SJSA1 (cell line): ENCODE data around the gene POLD2. TPM values are rescaled to one million over a fixed set of nuclear protein-coding genes. Genes with fewer than 3 reads are reported as not detected.
A peak's percentile ranks its signal among the peaks of the same experiment; 100 is the strongest.

Experiments
- DNase-seq, 2 experiments: peaks; one replicate each; pipeline ENCODE4 v3.0.0-alpha.2; 2015 to 2020; ENCODE audit warnings: low spot score in 2 of 2, low read depth in 1 of 2
- H3K27ac ChIP-seq: fragments of 250-450 bp; sonication (Bioruptor Pico); 2 replicates; pipeline ENCODE4 v1.5.1; 2020; ENCODE audit warnings: mild to moderate bottlenecking, moderate library complexity
- H3K27me3 ChIP-seq: fragments of 250-450 bp; sonication (Bioruptor Pico); replicated peaks from 2 replicates; pipeline ENCODE4 v1.5.1; 2020; ENCODE audit warnings: mild to moderate bottlenecking, moderate library complexity
- H3K36me3 ChIP-seq: fragments of 250-450 bp; sonication (Bioruptor Pico); 2 replicates; pipeline ENCODE4 v1.5.1; 2020; ENCODE audit warnings: mild to moderate bottlenecking
- H3K4me1 ChIP-seq: fragments of 250-450 bp; sonication (Bioruptor Pico); replicated peaks from 2 replicates; pipeline ENCODE4 v1.6.1; 2021; ENCODE audit warnings: mild to moderate bottlenecking
- H3K4me3 ChIP-seq: fragments of 250-450 bp; sonication (Bioruptor Pico); 2 replicates; pipeline ENCODE4 v1.5.1; 2020; ENCODE audit warnings: mild to moderate bottlenecking
- H3K9me3 ChIP-seq: fragments of 250-450 bp; sonication (Bioruptor Pico); replicated peaks from 2 replicates; pipeline ENCODE4 v1.5.1; 2020; ENCODE audit warnings: mild to moderate bottlenecking
- total RNA-seq: library from RNA; depleted of rRNA; stranded (reverse); fragments of >200 nt; shearing (Covaris generic); gene quantifications from 2 replicates; pipeline ENCODE4 v1.2.3, GENCODE V29; 2014

Gene POLD2
- total RNA-seq, 1 experiment from 2014 or later: 96.1 TPM

- Histone ChIP-seq H3K4me3 (no peak overlapping the region), H3K27ac (no peak overlapping the region), H3K36me3 (no peaks in the 10 kb centered on the region), H3K9me3 (no peaks in the 10 kb centered on the region), H3K27me3 (peaks cover 4% of the 10 kb centered on the region; the same call in 1 of the 2 replicates), H3K4me1 (peaks cover 7% of the 10 kb centered on the region)
- no peak for DNase-seq
These were observed 24.8 kb upstream of the POLD2 start for GRCh38 chr7:44148166-44148565.

- DNase-seq: no peak
- H3K27ac ChIP-seq: no peak overlapping the region
- H3K9me3 ChIP-seq: no peaks in the 10 kb centered on the region
- H3K4me3 ChIP-seq: no peak overlapping the region
- peaks cover 5% of the 10 kb centered on the region; the same call in 1 of the 2 replicates for H3K27me3 ChIP-seq
- peaks cover 7% of the 10 kb centered on the region for H3K4me1 ChIP-seq
- H3K36me3 ChIP-seq: no peaks in the 10 kb centered on the region
These were observed 24.0 kb upstream of the POLD2 start for GRCh38 chr7:44147026-44147991.

DNA sequence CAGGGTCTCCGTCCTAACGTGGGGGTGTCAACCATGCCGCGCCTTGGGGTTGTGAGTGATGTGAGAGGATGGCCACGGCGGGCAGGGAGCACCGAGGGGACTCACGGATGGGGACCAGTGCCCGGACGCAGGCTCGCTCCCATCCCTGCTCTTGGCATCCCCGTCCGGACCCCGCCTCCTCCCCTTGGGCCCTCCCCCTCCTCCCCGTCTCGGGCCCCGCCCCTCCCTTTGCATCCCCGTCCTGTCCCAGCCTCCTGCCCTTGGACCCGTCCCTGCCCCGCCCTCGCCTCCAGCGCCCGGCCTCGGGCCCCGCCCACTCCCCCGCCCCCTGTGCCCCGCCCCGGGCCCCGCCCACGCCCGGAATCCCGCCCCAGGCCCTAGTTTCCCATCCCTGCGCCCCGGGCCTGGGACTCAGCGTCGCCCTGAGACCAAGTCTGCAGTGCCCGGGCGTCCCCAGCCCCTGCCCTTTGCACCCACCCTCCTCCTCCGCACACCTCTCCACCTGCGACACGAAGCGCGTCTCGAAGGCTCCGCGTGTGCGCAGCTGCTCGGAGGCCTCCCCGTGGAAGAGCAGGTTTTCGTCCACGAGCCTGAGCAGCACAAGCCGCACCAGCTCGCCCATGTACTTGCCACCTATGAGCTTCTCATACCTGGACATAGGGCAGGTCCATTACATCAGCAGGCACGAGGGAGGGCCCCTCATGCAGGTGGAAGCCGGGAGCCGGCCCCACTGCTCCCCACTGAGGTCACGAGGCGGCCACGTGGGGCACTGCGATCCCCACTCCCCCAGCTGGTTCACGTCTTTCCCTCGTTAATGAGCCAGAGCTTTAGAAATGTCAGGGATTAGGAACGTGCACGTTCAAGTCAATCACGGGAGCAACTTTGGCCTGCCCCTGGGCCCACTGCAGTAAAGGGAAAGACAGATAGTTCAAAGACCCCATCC, 22.9 kb upstream of the POLD2 start:
- peak overlapping the region; percentile 29 for H3K4me3 ChIP-seq
- H3K36me3 ChIP-seq: no peaks in the 10 kb centered on the region
- peak in 1 of 2 experiments; percentile 83 for DNase-seq
- no peaks in the 10 kb centered on the region for H3K9me3 ChIP-seq
- H3K27me3 ChIP-seq: peaks cover 5% of the 10 kb centered on the region; the same call in 1 of the 2 replicates
- no peak overlapping the region for H3K27ac ChIP-seq
- H3K4me1 ChIP-seq: peaks cover 7% of the 10 kb centered on the region

DNA sequence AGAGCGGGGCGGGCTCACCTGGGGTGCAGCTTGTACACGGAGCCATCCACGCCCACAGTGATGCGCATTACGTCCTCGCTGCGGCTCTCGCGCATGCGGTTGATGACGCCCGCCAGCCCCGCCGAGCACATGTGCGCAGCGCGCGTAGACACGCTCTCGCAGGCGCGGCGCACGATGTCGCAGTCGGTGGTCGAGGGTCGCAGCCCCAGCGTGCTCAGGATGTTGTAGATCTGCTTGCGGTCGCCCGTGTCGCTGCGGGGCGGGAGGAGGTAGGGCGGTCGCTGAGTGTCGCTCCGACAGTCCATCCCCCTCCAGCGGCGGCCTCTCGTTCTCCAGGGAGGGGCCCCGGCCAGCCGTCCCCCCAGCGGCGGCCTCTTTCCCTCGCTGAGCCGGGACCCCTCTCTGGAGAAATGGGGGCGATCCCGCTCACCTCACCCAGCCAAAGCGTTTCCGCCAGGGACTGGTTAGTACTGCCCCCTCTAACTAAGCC, 22.2 kb upstream of the POLD2 start:
- peak overlapping the region; percentile 29 for H3K4me3 ChIP-seq

DNA sequence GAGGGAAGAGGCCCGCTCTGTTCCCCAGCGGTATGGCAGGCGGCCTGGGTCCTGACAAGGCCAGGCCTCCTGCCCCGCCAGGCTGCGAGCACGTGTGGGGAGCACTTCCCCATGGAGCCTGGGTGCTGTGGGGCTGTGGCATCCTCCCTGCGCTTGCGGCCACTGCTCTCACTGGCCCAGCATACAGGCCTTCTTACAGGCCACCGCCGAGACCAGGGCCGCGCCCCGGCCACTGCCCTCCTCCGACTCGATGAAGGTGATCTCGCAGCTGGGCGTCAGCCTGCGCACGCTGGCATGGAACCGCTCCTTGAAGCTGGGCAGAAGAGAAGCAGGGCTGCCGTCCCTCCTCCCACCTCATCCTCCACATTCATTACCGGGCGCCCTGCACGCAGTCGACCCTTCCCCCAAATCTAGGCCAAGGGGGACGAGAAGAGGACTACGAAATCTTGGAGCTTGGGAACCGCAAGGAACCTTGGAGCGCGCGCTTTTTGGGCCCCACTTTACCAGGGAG, 21.7 kb upstream of the POLD2 start:
- Histone ChIP-seq H3K9me3 (no peaks in the 10 kb centered on the region), H3K27me3 (peaks cover 5% of the 10 kb centered on the region; the same call in 1 of the 2 replicates), H3K4me1 (peaks cover 7% of the 10 kb centered on the region), H3K4me3 (no peak overlapping the region), H3K27ac (no peak overlapping the region), H3K36me3 (no peaks in the 10 kb centered on the region)
- DNase-seq: no peak

More for the DNA sequence above, 22.2 kb upstream of the POLD2 start:
- H3K9me3 ChIP-seq: no peaks in the 10 kb centered on the region
- no peak for DNase-seq
- H3K36me3 ChIP-seq: no peaks in the 10 kb centered on the region
- H3K27ac ChIP-seq: no peak overlapping the region
- peaks cover 7% of the 10 kb centered on the region for H3K4me1 ChIP-seq
- peaks cover 5% of the 10 kb centered on the region; the same call in 1 of the 2 replicates for H3K27me3 ChIP-seq

GRCh38 chr7:44144426-44144967, 21.1 kb upstream of the POLD2 start:
- peaks cover 7% of the 10 kb centered on the region for H3K4me1 ChIP-seq
- no peak overlapping the region for H3K4me3 ChIP-seq
- no peaks in the 10 kb centered on the region for H3K36me3 ChIP-seq
- DNase-seq: no peak
- H3K27me3 ChIP-seq: peaks cover 5% of the 10 kb centered on the region; the same call in 1 of the 2 replicates
- no peak overlapping the region for H3K27ac ChIP-seq
- H3K9me3 ChIP-seq: no peaks in the 10 kb centered on the region

- Histone ChIP-seq H3K27me3 (peaks cover 5% of the 10 kb centered on the region; the same call in 1 of the 2 replicates), H3K4me3 (no peak overlapping the region), H3K27ac (no peak overlapping the region), H3K4me1 (peaks cover 7% of the 10 kb centered on the region), H3K9me3 (no peaks in the 10 kb centered on the region), H3K36me3 (no peaks in the 10 kb centered on the region)
- no peak for DNase-seq
These were observed 20.4 kb upstream of the POLD2 start for GRCh38 chr7:44143646-44144250.

DNA sequence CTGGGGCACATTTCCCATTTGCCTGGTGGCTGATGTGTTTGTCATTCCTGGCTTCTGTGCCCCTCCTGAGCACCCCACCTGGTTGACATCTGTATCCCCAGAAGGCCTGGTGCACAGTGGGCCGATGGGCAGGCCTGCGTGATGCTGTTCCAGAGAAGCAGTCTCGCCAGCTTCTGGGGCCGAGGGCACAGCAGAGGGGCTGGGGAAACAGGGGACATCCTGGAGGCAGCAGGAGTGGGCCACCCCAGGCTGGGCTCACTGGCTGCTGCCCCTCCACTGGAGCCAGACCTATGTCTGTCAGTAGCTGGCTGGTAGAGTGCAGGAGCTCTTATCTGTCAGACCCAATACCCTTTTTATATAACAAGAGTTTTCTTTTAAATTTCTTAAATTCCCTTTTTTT, 18.7 kb upstream of the POLD2 start:
- no peaks in the 10 kb centered on the region for H3K36me3 ChIP-seq
- H3K9me3 ChIP-seq: no peaks in the 10 kb centered on the region
- peaks cover 7% of the 10 kb centered on the region for H3K4me1 ChIP-seq
- H3K4me3 ChIP-seq: no peak overlapping the region
- H3K27me3 ChIP-seq: peaks cover 5% of the 10 kb centered on the region; the same call in 1 of the 2 replicates
- DNase-seq: no peak
- no peak overlapping the region for H3K27ac ChIP-seq

- Histone ChIP-seq H3K9me3 (no peaks in the 10 kb centered on the region), H3K36me3 (no peaks in the 10 kb centered on the region), H3K27ac (no peak within 1 kb of the TSS), H3K4me1 (peaks cover 7% of the 10 kb centered on the region), H3K4me3 (no peak within 1 kb of the TSS), H3K27me3 (peaks cover 5% of the 10 kb centered on the region; the same call in 1 of the 2 replicates)
- DNase-seq: no peak
These were observed 18.0 kb upstream of the POLD2 start, which contains the start of gene MYL7 for GRCh38 chr7:44141221-44141850. Gene MYL7, minus strand, starts transcription at chr7:44141332. Its CDS starts 27 bp downstream, at chr7:44141305.

GRCh38 chr7:44140341-44140740, 17.0 kb upstream of the POLD2 start:
- Histone ChIP-seq H3K4me3 (no peak overlapping the region), H3K4me1 (peaks cover under 1% of the 10 kb centered on the region), H3K9me3 (no peaks in the 10 kb centered on the region), H3K27ac (no peak overlapping the region), H3K27me3 (peaks cover 5% of the 10 kb centered on the region; the same call in 1 of the 2 replicates), H3K36me3 (no peaks in the 10 kb centered on the region)
- DNase-seq: no peak

GRCh38 chr7:44139311-44140010, 16.1 kb upstream of the POLD2 start:
- DNase-seq: no peak
- no peaks in the 10 kb centered on the region for H3K9me3 ChIP-seq
- no peak overlapping the region for H3K4me3 ChIP-seq
- H3K36me3 ChIP-seq: no peaks in the 10 kb centered on the region
- no peak overlapping the region for H3K27ac ChIP-seq
- H3K4me1 ChIP-seq: no peaks in the 10 kb centered on the region
- peaks cover 5% of the 10 kb centered on the region; the same call in 1 of the 2 replicates for H3K27me3 ChIP-seq

DNA sequence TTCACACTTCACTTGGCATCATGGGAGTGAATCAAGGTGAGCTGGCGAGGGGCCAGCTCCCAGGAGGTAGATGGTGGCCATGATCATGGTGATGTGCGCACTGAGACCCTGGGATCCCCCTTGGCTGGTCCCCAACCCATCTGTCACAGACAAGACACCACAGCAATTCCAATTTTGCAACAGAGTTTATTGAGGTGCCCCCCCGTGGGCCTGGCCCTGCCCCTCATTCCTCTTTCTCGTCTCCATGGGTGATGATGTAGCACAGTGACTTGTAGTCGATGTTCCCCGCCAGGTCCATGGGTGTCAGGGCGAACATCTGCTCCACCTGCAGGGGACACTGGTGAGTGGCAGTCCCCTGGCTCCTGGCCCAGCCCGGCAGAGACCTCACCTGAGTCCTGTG, 15.3 kb upstream of the POLD2 start:
- Histone ChIP-seq H3K27me3 (peaks cover 5% of the 10 kb centered on the region; the same call in 1 of the 2 replicates), H3K27ac (no peak overlapping the region), H3K4me1 (no peaks in the 10 kb centered on the region), H3K9me3 (no peaks in the 10 kb centered on the region), H3K4me3 (no peak overlapping the region), H3K36me3 (no peaks in the 10 kb centered on the region)
- no peak for DNase-seq
